ENCODE data around the gene TTC5. TPM values are rescaled to one million over a fixed set of nuclear protein-coding genes. Genes with fewer than 3 reads are reported as not detected.
"Not testable (repeated sequence)": the region's sequence is repeated elsewhere in the genome, so short reads cannot be mapped to it uniquely, and the experiment has no call there.

Gene TTC5
- total RNA-seq, 2 donors from 2014 or later: 10.2 to 10.4 TPM

DNA sequence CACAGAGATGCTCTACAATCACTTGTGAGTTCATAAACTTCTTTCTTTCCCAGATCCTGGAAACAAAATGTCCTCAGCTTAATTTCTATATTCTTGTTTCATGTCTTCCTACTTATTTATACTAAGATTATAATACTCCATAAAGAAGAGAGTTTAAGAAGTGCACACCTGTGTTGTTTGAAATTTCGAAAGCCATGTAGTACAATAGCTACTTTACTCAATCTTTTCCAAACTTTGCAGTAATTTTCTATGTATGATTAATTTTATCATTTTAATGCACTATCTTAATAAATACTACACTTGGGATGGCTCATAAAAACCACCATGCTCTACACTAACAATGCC lies 300 bp upstream of the TTC5 start:
- Histone ChIP-seq H3K27ac (no peak overlapping the region), H3K4me1 (ENCODE audit: control insufficient read depth in 1 of 2, low read depth in 2 of 2) (peaks cover 9 to 15% of the 10 kb centered on the region in 2 donors), H3K4me3 (peak overlapping the region; percentile 89), H3K36me3 (peaks cover 7% of the 10 kb centered on the region), H3K27me3 (replicated peaks; ENCODE audit: insufficient read depth) (no peaks in the 10 kb centered on the region), H3K9me3 (no peaks in the 10 kb centered on the region)
- no peak for ATAC-seq (ENCODE audit: insufficient number of reproducible peaks, low FRiP score, low read depth)
- no peak for DNase-seq (ENCODE audit: low spot score)
- TF ChIP-seq, protein P1, sequence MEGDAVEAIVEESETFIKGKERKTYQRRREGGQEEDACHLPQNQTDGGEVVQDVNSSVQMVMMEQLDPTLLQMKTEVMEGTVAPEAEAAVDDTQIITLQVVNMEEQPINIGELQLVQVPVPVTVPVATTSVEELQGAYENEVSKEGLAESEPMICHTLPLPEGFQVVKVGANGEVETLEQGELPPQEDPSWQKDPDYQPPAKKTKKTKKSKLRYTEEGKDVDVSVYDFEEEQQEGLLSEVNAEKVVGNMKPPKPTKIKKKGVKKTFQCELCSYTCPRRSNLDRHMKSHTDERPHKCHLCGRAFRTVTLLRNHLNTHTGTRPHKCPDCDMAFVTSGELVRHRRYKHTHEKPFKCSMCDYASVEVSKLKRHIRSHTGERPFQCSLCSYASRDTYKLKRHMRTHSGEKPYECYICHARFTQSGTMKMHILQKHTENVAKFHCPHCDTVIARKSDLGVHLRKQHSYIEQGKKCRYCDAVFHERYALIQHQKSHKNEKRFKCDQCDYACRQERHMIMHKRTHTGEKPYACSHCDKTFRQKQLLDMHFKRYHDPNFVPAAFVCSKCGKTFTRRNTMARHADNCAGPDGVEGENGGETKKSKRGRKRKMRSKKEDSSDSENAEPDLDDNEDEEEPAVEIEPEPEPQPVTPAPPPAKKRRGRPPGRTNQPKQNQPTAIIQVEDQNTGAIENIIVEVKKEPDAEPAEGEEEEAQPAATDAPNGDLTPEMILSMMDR (IDR thresholded peaks at IDR 0.05): no peak

DNA sequence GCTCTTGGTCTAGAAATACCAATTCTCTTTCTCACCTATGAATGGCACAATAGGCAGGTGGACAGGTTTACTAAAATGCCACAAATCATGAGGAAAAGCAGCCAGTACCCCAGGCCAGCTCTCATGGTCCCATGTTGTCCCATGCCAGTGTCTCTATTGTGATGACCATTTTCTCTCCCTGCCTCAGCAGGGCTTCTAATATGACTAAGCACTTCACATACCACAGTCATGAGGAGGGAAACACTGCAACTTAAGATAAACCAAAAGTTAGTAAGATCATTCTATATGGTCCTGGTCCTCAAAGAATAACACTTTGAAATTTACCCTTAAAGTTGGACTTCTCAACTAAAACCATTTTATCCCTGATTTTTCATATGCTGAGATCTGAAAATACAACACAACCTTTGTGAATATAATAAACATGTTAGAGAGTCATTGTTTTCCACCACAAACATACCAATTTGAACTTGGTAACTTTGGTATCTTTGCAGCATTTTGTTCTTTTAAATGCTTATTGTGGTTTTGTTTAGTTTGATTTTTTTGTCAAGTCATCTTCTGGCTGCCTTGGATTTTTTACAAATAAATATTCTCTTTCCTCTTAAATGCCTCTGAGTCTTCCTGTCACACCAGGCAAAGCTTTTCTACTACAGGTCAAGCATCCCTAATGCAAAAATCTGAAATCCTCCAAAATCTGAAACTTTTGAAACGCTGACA lies 3.6 kb downstream of the TTC5 start:
- TF ChIP-seq, protein P1 (IDR thresholded peaks at IDR 0.05): no peak
- Histone ChIP-seq H3K9me3 (no peaks in the 10 kb centered on the region), H3K36me3 (peaks cover 35% of the 10 kb centered on the region), H3K4me1 (ENCODE audit: control insufficient read depth in 1 of 2, low read depth in 2 of 2) (peaks cover 9 to 15% of the 10 kb centered on the region in 2 donors), H3K4me3 (no peak overlapping the region), H3K27me3 (replicated peaks; ENCODE audit: insufficient read depth) (no peaks in the 10 kb centered on the region), H3K27ac (no peak overlapping the region)
- no peak for DNase-seq (ENCODE audit: low spot score)
- no peak for ATAC-seq (ENCODE audit: insufficient number of reproducible peaks, low FRiP score, low read depth)

DNA sequence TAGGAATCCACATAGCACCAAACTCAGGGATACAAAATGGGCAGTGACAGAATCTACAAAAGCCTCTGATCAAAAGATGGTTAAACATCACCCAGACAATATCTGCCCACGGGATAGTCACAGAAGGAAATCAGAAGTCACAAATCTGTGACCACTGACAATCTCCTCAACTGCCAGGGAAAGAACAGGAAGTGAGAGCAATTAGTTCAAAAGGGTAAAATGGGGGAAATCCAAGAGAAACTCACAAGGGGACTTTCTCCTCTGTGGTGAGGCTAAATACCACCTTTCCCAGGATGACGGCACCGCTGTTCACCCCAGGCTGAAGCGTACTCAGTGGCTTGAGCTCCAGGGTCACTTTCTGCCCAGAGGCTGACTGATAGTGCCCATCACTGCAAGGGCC lies 10.7 kb downstream of the TTC5 start:
- TF ChIP-seq, protein P1 (IDR thresholded peaks at IDR 0.05): no peak
- H3K36me3 ChIP-seq: peaks cover 48% of the 10 kb centered on the region
- H3K27ac ChIP-seq: no peak overlapping the region
- H3K27me3 ChIP-seq (replicated peaks; ENCODE audit: insufficient read depth): no peaks in the 10 kb centered on the region
- ATAC-seq (ENCODE audit: insufficient number of reproducible peaks, low FRiP score, low read depth): no peak
- no peak for DNase-seq (ENCODE audit: low spot score)
- no peaks in the 10 kb centered on the region for H3K9me3 ChIP-seq
- H3K4me3 ChIP-seq: no peak overlapping the region
- no peaks in the 10 kb centered on the region for H3K4me1 ChIP-seq (ENCODE audit: control insufficient read depth in 1 of 2, low read depth in 2 of 2)

DNA sequence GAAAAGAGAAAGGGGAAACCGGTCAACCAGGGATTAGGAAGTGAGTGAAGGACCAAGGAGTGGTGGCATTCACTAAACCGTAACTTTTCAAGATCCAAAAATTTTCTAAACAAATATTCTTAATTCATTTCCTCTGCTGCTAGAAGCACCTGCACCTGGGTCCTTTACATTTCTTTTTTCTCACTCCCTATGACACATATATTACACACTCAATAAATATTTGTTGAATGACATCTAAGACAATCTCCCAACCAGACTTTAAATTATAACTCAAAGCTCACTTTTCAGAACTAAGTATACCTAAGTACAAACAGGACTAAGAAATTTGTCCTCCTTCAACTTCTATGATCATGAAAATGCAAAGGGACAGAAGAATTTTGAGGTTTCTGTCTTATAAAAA lies 11.1 kb downstream of the TTC5 start:
- TF ChIP-seq, protein P1 (IDR thresholded peaks at IDR 0.05): no peak
- Histone ChIP-seq H3K4me1 (ENCODE audit: control insufficient read depth in 1 of 2, low read depth in 2 of 2) (no peaks in the 10 kb centered on the region), H3K27me3 (replicated peaks; ENCODE audit: insufficient read depth) (no peaks in the 10 kb centered on the region), H3K27ac (no peak overlapping the region), H3K4me3 (no peak overlapping the region), H3K36me3 (peaks cover 47% of the 10 kb centered on the region), H3K9me3 (no peaks in the 10 kb centered on the region)
- ATAC-seq (ENCODE audit: insufficient number of reproducible peaks, low FRiP score, low read depth) (no peak), DNase-seq (ENCODE audit: low spot score) (no peak)

DNA sequence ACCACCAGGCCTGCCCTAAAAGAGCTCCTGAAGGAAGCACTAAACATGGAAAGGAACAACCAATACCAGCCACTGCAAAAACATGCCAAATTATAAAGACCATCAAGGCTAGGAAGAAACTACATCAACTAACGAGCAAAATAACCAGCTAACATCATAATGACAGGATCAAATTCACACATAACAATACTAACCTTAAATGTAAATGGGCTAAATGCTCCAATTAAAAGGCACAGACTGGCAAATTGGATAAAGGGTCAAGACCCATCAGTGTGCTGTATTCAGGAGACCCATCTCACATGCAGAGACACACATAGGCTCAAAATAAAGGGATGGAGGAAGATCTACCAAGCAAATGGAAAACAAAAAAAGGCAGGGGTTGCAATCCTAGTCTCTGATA lies 23.8 kb downstream of the TTC5 start:
- not testable (repeated sequence) for DNase-seq (ENCODE audit: low spot score); H3K27ac ChIP-seq; H3K9me3 ChIP-seq; H3K36me3 ChIP-seq; H3K4me1 ChIP-seq (ENCODE audit: control insufficient read depth in 1 of 2, low read depth in 2 of 2); H3K27me3 ChIP-seq (replicated peaks; ENCODE audit: insufficient read depth); ATAC-seq (ENCODE audit: insufficient number of reproducible peaks, low FRiP score, low read depth); H3K4me3 ChIP-seq

DNA sequence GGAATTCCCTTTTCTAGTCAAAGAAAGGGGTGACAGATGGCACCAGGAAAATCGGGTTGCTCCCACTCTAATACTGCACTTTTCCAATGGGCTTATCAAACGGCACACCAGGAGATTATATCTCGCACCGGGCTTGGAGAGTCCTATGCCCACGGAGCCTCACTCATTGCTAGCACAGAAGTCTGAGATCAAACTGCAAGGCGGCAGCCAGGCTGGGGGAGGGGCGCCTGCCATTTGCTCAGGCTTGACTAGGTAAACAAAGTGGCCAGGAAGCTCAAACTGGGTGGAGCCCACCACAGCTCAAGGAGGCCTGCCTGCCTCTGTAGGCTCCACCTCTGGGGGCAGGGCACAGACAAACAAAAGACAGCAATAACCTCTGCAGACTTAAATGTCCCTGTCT lies 25.5 kb downstream of the TTC5 start:
- H3K4me1 ChIP-seq (ENCODE audit: control insufficient read depth in 1 of 2, low read depth in 2 of 2); H3K27ac ChIP-seq; H3K4me3 ChIP-seq; DNase-seq (ENCODE audit: low spot score); H3K27me3 ChIP-seq (replicated peaks; ENCODE audit: insufficient read depth); H3K9me3 ChIP-seq; H3K36me3 ChIP-seq; ATAC-seq (ENCODE audit: insufficient number of reproducible peaks, low FRiP score, low read depth): not testable (repeated sequence)
